GM21619 (cell line): Measurements from ENCODE around the gene TAPBPL.
"Not testable (repeated sequence)": the region's sequence is repeated elsewhere in the genome, so short reads cannot be mapped to it uniquely, and the experiment has no call there.

Experiments
- ATAC-seq: cut with Tn5 transposase; IDR thresholded peaks from one replicate; pipeline ENCODE4 v1.9.1; 2021; ENCODE audit not compliant: unreplicated experiment

Gene TAPBPL

GRCh38 chr12:6462234-6462995 lies 10.6 kb downstream of the TAPBPL start:
- ATAC-seq: no peak

- no peak for ATAC-seq
These were observed 11.4 kb downstream of the TAPBPL start for GRCh38 chr12:6463216-6463615.

GRCh38 chr12:6463858-6464257 lies 12.0 kb downstream of the TAPBPL start:
- ATAC-seq: no peak

- no peak for ATAC-seq
These were observed 12.7 kb downstream of the TAPBPL start for GRCh38 chr12:6464531-6464930.

GRCh38 chr12:6465467-6466183 lies 13.8 kb downstream of the TAPBPL start:
- no peak for ATAC-seq

- no peak for ATAC-seq
These were observed 14.3 kb downstream of the TAPBPL start for GRCh38 chr12:6466184-6466573.

- ATAC-seq: not testable (repeated sequence)
These were observed 14.9 kb downstream of the TAPBPL start for GRCh38 chr12:6466751-6467150.

GRCh38 chr12:6467571-6468282 lies 15.9 kb downstream of the TAPBPL start:
- not testable (repeated sequence) for ATAC-seq

- no peak for ATAC-seq
These were observed 16.4 kb downstream of the TAPBPL start for GRCh38 chr12:6468283-6468575.

GRCh38 chr12:6469092-6469491 lies 17.2 kb downstream of the TAPBPL start:
- no peak for ATAC-seq

- ATAC-seq: no peak
These were observed 17.9 kb downstream of the TAPBPL start for GRCh38 chr12:6469609-6470374.

- peak; percentile 90 for ATAC-seq
These were observed 18.7 kb downstream of the TAPBPL start, which contains the start of gene VAMP1 for GRCh38 chr12:6470375-6471163. VAMP1 (minus strand) TSS chr12:6470677; CDS start chr12:6470531, 146 bp downstream.

GRCh38 chr12:6471989-6472360 lies 20.1 kb downstream of the TAPBPL start:
- ATAC-seq: no peak

GRCh38 chr12:6472491-6472890 lies 20.6 kb downstream of the TAPBPL start:
- ATAC-seq: no peak

GRCh38 chr12:6475233-6475975 lies 23.6 kb downstream of the TAPBPL start:
- ATAC-seq: not testable (repeated sequence)

GRCh38 chr12:6476489-6476888 lies 24.6 kb downstream of the TAPBPL start:
- no peak for ATAC-seq

- not testable (repeated sequence) for ATAC-seq
These were observed 25.9 kb downstream of the TAPBPL start for GRCh38 chr12:6477601-6478377.

GRCh38 chr12:6478416-6478815 lies 26.6 kb downstream of the TAPBPL start:
- no peak for ATAC-seq

GRCh38 chr12:6488240-6488639 lies 36.4 kb downstream of the TAPBPL start:
- ATAC-seq: no peak
